HepG2 (cell line): Measurements from ENCODE around the gene ZNF446. TPM values are rescaled to one million over a fixed set of nuclear protein-coding genes. Genes with fewer than 3 reads are reported as not detected.

Source experiments
- ARNTL ChIP-seq: sonication (generic); formaldehyde crosslinking; IDR thresholded peaks from 2 replicates; pipeline ENCODE4 v1.4.0; 2020; ENCODE audit warnings: mild to moderate bottlenecking, missing genetic modification reagents
- ATAD3A ChIP-seq: sonication (generic); formaldehyde crosslinking; IDR thresholded peaks from 2 replicates; pipeline ENCODE4 v1.4.0; 2020; ENCODE audit warnings: missing genetic modification reagents
- BHLHE40 ChIP-seq: IDR thresholded peaks from 2 replicates; pipeline ENCODE4 v1.6.1; 2011; ENCODE audit warnings: low read length, improper control_type of control experiment
- GABPA ChIP-seq, 2 experiments: IDR thresholded peaks; 2 replicates each; pipeline ENCODE4 v1.6.1; 2011 to 2016; ENCODE audit warnings: low read depth in 2 of 2, low read length in 1 of 2, missing biosample characterization in 1 of 2, missing genetic modification characterization in 1 of 2
- KDM2A ChIP-seq: sonication (generic); formaldehyde crosslinking; IDR thresholded peaks from 2 replicates; pipeline ENCODE4 v1.4.0; 2020; ENCODE audit warnings: low read depth, missing genetic modification reagents, borderline replicate concordance
- KMT2A ChIP-seq: sonication (generic); formaldehyde crosslinking; IDR thresholded peaks from 2 replicates; pipeline ENCODE4 v1.4.0; 2020; ENCODE audit warnings: missing genetic modification reagents
- PCBP1 ChIP-seq: fragments of 200-400 bp; formaldehyde crosslinking; IDR thresholded peaks from 2 replicates; pipeline ENCODE4 v1.6.1; 2017; ENCODE audit warnings: mild to moderate bottlenecking, low read depth, low read length, borderline replicate concordance
- RXRB ChIP-seq: IDR thresholded peaks from 2 replicates; pipeline ENCODE4 v1.6.1; 2016; ENCODE audit warnings: borderline replicate concordance, missing genetic modification reagents, missing compliant biosample characterization
- SATB2 ChIP-seq: sonication (generic); formaldehyde crosslinking; IDR thresholded peaks from 2 replicates; pipeline ENCODE4 v1.5.0; 2020; ENCODE audit warnings: missing genetic modification reagents
- SSRP1 ChIP-seq: IDR thresholded peaks from 2 replicates; pipeline ENCODE4 v1.6.1; 2016; ENCODE audit warnings: control low read depth
- ZBTB20 ChIP-seq: sonication (generic); formaldehyde crosslinking; IDR thresholded peaks from 2 replicates; pipeline ENCODE4 v1.8.1; 2023; ENCODE audit warnings: missing genetic modification reagents, low read depth, mild to moderate bottlenecking, borderline replicate concordance
- ZNF121 ChIP-seq: sonication (generic); formaldehyde crosslinking; IDR thresholded peaks from 2 replicates; pipeline ENCODE4 v1.5.0; 2020; ENCODE audit warnings: mild to moderate bottlenecking, missing genetic modification reagents
- ZNF274 ChIP-seq: sonication (generic); formaldehyde crosslinking; IDR thresholded peaks from 2 replicates; pipeline ENCODE4 v1.5.1; 2020; ENCODE audit warnings: mild to moderate bottlenecking, missing genetic modification reagents
- ZNF431 ChIP-seq: sonication (generic); formaldehyde crosslinking; IDR thresholded peaks from 2 replicates; pipeline ENCODE4 v1.9.0; 2022; ENCODE audit warnings: missing genetic modification reagents, low read depth, mild to moderate bottlenecking, borderline replicate concordance
- ZNF672 ChIP-seq: sonication (generic); formaldehyde crosslinking; IDR thresholded peaks from 2 replicates; pipeline ENCODE4 v1.8.1; 2022; ENCODE audit warnings: missing genetic modification reagents
- ZNF782 ChIP-seq: sonication (generic); formaldehyde crosslinking; IDR thresholded peaks from 2 replicates; pipeline ENCODE4 v1.4.0; 2020; ENCODE audit warnings: missing genetic modification reagents, mild to moderate bottlenecking, borderline replicate concordance
- polyA plus RNA-seq, 8 experiments: library from polyadenylated mRNA; depleted of rRNA in 3 of 8; stranded (reverse) in 7 of 8; unstranded in 1 of 8; fragments of >200 nt; fragmentation: Illumina TruSeq in 4 of 8; extraction: Trizol in 4 of 8; gene quantifications; 2 replicates each; pipeline versions ENCODE4 v1.2.1 to v1.2.3, GENCODE V29; 2011 to 2016; ENCODE audit warnings: low read depth in 4 of 8, missing spikeins in 1 of 8, mixed read lengths in 1 of 8; ENCODE audit not compliant: insufficient read depth in 1 of 8
- total RNA-seq, 5 experiments: library from RNA; depleted of rRNA; stranded (reverse); fragments of >200 nt; fragmentation: Illumina TruSeq; extraction: Trizol; gene quantifications; 2 replicates each; pipeline ENCODE4 v1.2.3, GENCODE V29; 2016; ENCODE audit warnings: low read depth in 1 of 5
- TF ChIP-seq, protein P1 (sequence below): sonication (generic); formaldehyde crosslinking; IDR thresholded peaks from 2 replicates; pipeline ENCODE4 v1.5.1; 2020; ENCODE audit warnings: missing genetic modification reagents, mild to moderate bottlenecking, borderline replicate concordance
- TF ChIP-seq, protein P2 (sequence below): sonication (generic); formaldehyde crosslinking; IDR thresholded peaks from 2 replicates; pipeline ENCODE4 v1.4.0; 2020; ENCODE audit warnings: missing genetic modification reagents, borderline replicate concordance
- TF ChIP-seq, protein P3 (sequence below): fragments of 450-650 bp; IDR thresholded peaks from 2 replicates; pipeline ENCODE4 v1.6.1; 2017
- TF ChIP-seq, protein P4 (sequence below): sonication (generic); formaldehyde crosslinking; IDR thresholded peaks from 2 replicates; pipeline ENCODE4 v1.4.0; 2020; ENCODE audit warnings: mild to moderate bottlenecking, low read depth, missing genetic modification reagents

ZNF446 gene
- total and polyA plus RNA-seq, 2 of the 13 experiments (the other 11 are each of a cell fraction or from before 2014, with no cell fraction given), result 3.0 to 3.6 TPM

DNA sequence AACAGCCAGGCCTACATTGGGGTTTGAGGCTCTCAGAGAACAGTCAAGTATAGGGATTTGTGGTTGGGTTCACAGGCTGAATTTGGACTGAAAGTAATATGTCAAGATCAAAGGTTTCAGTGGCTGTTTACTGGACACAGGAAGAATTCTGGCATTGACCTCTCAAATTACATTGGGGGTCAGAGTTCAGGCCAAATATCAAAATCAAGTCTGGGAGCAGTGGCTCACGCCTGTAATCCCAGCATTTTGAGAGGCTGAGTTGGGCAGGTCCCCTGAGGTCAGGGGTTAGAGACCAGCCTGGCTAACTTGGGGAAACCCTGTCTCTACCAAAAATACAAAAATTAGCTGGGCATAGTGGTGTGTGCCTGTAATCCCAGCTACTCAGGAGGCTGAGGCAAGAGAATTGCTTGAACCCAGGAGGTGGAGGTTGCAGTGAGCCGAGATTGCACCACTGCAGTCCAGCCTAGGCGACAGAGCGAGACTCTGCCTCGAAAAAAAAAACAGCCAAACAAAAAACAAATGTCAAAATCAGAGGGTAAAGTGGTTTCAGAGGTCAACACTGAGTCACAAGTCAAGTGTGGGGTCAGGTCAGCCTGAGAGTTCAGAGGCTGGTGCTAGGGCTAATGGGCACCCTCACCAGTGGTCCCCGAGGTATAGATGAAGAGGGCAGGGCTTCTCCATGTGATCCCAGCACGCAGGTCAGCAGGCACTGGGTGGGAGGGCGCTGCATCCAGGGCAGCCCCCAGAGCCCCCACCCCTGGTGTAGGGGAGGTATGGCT lies 34.1 kb downstream of the ZNF446 start (continued):
- TF ChIP-seq ZBTB20 (no peak), ZNF672 (CRISPR knock-in tag) (no peak), ZNF782 (CRISPR knock-in tag) (no peak), GABPA (IDR thresholded peaks at IDR 0.05; ENCODE audit: low read depth, low read length) (no peak), GABPA (CRISPR knock-in tag; IDR thresholded peaks at IDR 0.05; ENCODE audit: low read depth) (peak; percentile 8; the same call in 1 of the 2 replicates), ZNF121 (CRISPR knock-in tag) (0 out of 2 replicates have a peak, but pooled peaks have one; percentile 51), ATAD3A (CRISPR knock-in tag) (no peak), ARNTL (CRISPR knock-in tag) (no peak), ZNF431 (CRISPR knock-in tag) (peak; percentile 61; the same call in 1 of the 2 replicates), KDM2A (CRISPR knock-in tag) (0 out of 2 replicates have a peak, but pooled peaks have one; percentile 17), ZNF274 (CRISPR knock-in tag) (no peak), KMT2A (no peak; the same call in 1 of the 2 replicates), SSRP1 (CRISPR knock-in tag) (no peak), BHLHE40 (no peak), SATB2 (CRISPR knock-in tag) (no peak), RXRB (CRISPR knock-in tag) (peak; percentile 80; the same call in 1 of the 2 replicates), PCBP1 (no peak)
- TF ChIP-seq, protein P1, sequence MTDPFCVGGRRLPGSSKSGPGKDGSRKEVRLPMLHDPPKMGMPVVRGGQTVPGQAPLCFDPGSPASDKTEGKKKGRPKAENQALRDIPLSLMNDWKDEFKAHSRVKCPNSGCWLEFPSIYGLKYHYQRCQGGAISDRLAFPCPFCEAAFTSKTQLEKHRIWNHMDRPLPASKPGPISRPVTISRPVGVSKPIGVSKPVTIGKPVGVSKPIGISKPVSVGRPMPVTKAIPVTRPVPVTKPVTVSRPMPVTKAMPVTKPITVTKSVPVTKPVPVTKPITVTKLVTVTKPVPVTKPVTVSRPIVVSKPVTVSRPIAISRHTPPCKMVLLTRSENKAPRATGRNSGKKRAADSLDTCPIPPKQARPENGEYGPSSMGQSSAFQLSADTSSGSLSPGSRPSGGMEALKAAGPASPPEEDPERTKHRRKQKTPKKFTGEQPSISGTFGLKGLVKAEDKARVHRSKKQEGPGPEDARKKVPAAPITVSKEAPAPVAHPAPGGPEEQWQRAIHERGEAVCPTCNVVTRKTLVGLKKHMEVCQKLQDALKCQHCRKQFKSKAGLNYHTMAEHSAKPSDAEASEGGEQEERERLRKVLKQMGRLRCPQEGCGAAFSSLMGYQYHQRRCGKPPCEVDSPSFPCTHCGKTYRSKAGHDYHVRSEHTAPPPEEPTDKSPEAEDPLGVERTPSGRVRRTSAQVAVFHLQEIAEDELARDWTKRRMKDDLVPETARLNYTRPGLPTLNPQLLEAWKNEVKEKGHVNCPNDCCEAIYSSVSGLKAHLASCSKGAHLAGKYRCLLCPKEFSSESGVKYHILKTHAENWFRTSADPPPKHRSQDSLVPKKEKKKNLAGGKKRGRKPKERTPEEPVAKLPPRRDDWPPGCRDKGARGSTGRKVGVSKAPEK (CRISPR knock-in tag), result no peak
- TF ChIP-seq, protein P2, sequence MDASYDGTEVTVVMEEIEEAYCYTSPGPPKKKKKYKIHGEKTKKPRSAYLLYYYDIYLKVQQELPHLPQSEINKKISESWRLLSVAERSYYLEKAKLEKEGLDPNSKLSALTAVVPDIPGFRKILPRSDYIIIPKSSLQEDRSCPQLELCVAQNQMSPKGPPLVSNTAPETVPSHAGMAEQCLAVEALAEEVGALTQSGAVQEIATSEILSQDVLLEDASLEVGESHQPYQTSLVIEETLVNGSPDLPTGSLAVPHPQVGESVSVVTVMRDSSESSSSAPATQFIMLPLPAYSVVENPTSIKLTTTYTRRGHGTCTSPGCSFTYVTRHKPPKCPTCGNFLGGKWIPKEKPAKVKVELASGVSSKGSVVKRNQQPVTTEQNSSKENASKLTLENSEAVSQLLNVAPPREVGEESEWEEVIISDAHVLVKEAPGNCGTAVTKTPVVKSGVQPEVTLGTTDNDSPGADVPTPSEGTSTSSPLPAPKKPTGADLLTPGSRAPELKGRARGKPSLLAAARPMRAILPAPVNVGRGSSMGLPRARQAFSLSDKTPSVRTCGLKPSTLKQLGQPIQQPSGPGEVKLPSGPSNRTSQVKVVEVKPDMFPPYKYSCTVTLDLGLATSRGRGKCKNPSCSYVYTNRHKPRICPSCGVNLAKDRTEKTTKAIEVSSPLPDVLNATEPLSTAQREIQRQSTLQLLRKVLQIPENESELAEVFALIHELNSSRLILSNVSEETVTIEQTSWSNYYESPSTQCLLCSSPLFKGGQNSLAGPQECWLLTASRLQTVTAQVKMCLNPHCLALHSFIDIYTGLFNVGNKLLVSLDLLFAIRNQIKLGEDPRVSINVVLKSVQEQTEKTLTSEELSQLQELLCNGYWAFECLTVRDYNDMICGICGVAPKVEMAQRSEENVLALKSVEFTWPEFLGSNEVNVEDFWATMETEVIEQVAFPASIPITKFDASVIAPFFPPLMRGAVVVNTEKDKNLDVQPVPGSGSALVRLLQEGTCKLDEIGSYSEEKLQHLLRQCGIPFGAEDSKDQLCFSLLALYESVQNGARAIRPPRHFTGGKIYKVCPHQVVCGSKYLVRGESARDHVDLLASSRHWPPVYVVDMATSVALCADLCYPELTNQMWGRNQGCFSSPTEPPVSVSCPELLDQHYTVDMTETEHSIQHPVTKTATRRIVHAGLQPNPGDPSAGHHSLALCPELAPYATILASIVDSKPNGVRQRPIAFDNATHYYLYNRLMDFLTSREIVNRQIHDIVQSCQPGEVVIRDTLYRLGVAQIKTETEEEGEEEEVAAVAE, result no peak
- TF ChIP-seq, protein P3, sequence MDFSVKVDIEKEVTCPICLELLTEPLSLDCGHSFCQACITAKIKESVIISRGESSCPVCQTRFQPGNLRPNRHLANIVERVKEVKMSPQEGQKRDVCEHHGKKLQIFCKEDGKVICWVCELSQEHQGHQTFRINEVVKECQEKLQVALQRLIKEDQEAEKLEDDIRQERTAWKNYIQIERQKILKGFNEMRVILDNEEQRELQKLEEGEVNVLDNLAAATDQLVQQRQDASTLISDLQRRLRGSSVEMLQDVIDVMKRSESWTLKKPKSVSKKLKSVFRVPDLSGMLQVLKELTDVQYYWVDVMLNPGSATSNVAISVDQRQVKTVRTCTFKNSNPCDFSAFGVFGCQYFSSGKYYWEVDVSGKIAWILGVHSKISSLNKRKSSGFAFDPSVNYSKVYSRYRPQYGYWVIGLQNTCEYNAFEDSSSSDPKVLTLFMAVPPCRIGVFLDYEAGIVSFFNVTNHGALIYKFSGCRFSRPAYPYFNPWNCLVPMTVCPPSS, result no peak
- TF ChIP-seq, protein P4, sequence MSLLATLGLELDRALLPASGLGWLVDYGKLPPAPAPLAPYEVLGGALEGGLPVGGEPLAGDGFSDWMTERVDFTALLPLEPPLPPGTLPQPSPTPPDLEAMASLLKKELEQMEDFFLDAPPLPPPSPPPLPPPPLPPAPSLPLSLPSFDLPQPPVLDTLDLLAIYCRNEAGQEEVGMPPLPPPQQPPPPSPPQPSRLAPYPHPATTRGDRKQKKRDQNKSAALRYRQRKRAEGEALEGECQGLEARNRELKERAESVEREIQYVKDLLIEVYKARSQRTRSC, result no peak
